Femur (tissue), 1 donor: Measurements from ENCODE around the gene OR4F15.

Experiments used
- DNase-seq: peaks from one replicate; pipeline ENCODE4 v3.0.0-alpha.2; 2017

Gene OR4F15

GRCh38 chr15:101804941-101805340 is 7.1 kb upstream of the OR4F15 start:
- DNase-seq: no peak

GRCh38 chr15:101805605-101806345 is 6.2 kb upstream of the OR4F15 start:
- DNase-seq: no peak

- no peak for DNase-seq
These were observed 4.6 kb upstream of the OR4F15 start for GRCh38 chr15:101807345-101807945.

GRCh38 chr15:101808201-101808600 is 3.8 kb upstream of the OR4F15 start:
- DNase-seq: no peak

- no peak for DNase-seq
These were observed 1.5 kb upstream of the OR4F15 start for GRCh38 chr15:101810456-101810855.

GRCh38 chr15:101810876-101811275 is 1.1 kb upstream of the OR4F15 start:
- no peak for DNase-seq

GRCh38 chr15:101813803-101814534 is 2.0 kb downstream of the OR4F15 start:
- no peak for DNase-seq

GRCh38 chr15:101820781-101821180 is 8.8 kb downstream of the OR4F15 start:
- DNase-seq: no peak

GRCh38 chr15:101827257-101827656 is 15.3 kb downstream of the OR4F15 start:
- no peak for DNase-seq

GRCh38 chr15:101828774-101829173 is 16.8 kb downstream of the OR4F15 start:
- no peak for DNase-seq

GRCh38 chr15:101841656-101842055 is 29.7 kb downstream of the OR4F15 start:
- DNase-seq: no peak

- DNase-seq: no peak
These were observed 32.9 kb downstream of the OR4F15 start for GRCh38 chr15:101844916-101845315.

GRCh38 chr15:101852356-101852755 is 40.4 kb downstream of the OR4F15 start:
- no peak for DNase-seq
